ENCODE measurements around the gene ALKBH5.

Gene ALKBH5

DNA sequence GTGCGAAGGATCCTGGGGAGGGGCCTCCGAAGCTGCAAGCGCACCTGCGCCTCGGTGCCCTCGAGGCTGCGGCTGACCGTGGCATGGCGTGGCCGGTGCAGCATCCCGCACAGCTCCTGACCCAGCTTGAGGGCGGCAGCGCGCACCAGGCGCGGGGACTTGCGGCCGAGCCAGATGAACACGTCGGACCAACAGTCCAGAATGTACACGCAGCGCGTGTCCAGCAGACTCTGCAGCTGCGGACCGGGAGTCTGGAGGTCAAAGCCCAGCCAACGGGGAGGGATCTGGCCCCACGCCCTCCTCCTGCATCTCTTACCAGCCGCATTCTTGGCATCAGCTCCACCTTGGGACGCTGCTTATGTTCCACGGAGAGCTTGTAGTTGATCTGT lies 64.0 kb downstream of the ALKBH5 start:
- DNase-seq, result no peak

DNA sequence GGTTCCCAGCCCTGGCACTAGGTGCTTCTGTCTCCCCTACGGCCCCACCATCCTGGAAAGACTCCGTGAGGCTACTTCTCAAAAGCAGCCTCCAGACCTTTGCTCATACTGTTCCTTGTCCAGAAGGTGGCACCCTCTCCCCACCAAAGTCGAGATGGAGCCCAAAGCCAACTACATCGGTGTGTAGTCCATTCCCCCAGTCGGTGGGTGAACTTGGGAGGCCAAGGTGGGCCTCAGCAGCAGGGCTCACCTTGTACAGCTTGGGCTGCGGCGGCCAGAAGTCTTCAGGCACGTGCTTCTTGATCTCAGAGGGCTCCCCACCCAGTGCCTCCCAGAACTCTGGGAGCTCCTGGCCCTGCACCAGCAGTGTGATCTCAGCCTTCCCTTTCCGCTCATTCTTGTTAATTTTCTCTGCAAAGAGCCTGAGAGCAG lies 64.7 kb downstream of the ALKBH5 start:
- DNase-seq, result peak; percentile 63 to 71

DNA sequence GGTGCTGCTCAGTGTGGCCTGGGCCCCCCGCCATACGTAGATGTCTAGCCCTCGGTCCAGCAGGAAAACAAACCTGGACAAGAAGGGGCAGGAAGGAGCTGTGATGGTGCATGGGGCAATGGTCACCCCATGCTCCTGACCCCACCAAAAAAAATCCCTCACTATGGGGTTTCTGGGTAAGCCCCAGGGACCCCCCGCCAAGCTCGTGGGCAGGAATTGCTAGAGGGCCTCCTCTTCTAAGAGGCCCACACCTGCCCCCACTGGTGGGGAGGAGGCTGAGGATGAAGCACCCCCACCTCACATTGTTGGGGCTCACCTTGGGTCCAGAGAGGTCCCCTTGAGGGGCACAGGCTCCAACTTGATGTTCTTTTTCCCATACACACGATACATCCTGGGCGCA lies 65.2 kb downstream of the ALKBH5 start:
- no peak for DNase-seq

DNA sequence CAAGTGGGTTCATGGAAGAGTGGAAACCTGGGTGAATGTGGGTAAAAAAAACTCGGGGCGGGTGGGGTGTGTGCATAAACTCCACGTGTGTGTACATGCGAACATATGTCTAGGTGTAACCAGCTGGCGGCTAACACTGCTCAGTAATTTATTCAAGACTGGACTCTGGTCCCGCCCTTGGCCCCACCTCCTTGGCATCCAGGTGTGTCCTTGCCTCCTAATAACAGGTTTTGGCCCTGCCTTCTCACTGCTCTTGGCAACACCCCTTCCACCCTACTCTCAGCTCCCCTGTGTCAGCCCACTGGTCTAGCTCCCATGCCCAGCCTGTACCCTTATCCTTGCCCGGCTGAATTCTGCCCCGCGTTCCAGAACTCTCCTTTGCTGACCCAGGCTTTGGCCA lies 66.6 kb downstream of the ALKBH5 start:
- DNase-seq, result no peak

DNA sequence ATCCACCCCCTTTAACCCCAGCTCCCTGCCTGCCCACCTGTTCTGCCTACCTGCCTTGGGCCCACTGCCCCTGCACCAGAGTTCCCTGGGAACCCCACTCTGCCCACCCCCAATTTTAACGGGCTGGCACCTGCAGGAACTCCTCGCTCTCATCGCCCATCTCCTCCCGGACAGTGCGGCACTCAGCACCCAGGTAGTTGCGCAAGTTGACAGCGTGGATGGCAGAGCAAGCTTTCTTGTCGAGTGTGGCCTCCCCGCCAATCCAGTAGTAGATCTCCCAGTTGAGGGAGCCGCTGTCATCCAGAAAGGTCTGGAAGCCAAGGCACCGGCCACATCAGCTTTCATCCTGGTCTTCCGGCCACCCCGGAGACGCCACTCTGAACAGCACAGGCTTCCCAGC lies 67.1 kb downstream of the ALKBH5 start:
- DNase-seq, result no peak

DNA sequence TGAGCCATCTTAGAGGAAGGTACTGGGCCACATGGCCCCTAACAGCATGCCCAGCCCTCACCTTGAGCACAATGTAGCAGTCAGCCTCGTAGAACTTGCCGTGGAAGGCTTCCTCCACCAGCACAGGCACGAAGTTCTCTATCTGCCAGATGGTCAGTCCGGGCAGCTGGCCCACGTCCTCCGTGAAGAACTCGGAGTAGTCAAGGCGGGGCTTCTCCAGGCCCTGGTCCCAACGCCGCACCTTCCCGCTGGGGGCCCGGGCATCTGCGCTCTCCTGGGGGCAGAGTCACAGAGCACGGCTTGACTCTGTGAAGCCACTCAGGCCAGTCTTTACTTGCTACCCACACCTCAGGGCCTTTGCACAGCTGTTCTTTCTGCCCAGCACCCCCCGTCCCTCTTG lies 67.6 kb downstream of the ALKBH5 start:
- no peak for DNase-seq

DNA sequence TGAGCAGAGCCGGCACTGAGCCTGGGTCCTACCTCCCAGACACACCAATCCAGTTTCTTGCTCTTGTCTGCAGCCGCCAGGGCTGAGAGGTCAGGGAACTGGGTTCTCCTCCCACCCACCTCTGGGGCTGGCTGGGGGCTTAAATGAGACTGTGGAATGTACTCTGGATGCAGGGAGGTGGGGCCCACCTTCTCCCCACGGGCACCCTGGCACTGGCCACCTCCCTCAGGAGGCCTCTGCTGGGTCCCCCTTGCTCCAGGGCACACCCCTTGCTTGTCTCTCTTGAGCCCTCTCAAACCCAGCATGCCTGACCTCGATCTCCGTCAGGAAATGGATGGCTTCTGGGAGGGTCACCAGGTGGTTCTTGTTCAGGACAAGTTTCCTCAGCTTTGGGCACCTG lies 68.5 kb downstream of the ALKBH5 start:
- DNase-seq, result no peak

DNA sequence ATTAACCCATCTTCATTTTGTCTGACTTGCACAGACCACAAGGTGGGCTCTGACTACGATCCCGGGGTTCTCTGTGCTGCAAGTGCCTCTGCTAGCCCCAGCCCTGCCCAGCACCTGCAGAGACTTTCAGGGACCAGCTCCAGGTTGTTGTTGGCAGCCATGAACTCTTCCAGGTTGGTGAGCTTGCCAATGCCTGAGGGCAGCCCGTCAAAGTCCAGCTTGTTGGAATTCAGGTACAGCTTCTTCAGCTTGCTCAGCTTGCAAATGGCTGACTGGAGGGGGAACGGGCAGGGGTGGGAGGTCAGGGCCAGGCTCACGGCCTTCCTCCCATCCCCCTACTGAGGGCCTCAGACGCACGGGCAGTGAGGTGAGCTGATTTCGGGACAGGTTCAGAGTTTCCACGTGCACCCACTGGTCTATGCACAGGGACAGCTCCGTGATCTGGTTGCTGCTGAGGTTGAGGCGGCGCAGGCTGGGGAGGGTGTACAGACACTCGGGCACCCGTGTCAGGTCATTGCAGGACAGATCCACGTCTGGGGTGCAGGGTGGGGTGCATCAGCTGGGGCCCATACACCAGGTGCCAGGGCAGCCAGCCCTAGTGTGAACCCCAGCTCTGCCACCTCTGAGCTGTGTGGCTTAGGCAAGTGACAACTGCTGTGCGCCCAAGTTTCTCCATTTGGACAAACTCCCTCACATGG lies 69.7 kb downstream of the ALKBH5 start:
- DNase-seq, result no peak

DNA sequence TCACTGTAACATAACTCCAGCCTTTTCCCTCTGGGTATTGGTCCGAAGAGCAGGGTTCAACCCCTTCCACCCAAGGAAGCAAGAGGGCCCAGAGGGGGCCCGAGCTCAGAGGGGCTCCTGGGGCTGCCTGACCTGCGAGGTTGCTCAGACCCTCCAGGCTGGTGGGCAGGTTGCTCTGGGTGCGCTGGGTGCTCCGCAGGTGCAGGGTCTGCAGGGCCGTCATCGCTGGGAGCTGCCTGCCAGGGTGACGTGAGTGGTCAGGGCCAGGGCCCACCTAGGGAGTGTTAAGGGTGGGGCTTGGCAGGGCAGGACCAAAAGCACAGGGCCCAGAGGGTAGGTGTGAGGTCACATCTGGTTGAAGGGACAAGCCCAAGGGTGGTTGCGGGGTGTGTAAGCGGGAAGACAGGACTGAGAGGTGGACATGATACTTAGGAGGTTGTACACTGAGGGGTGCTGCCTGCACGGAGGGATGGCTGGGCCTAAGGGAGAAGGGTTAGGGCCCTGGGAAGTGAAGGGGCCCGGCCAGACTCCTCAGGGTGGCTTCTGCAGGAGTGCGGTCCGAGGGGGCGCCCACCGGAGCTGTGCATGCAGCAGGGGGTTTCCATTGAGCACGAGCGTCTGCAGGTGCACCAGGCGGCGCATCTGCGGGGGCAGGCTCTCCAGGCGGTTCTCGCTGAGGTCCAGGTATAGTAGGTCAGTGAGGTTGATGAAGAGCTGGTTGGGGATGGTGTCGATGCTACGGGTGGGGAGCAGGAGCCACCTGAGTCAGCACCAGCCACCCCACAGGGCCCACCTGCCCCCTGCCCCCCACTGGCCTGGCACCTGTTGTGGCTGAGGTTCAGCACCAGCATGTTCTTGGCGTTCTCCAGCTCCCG lies 70.6 kb downstream of the ALKBH5 start:
- no peak for DNase-seq

DNA sequence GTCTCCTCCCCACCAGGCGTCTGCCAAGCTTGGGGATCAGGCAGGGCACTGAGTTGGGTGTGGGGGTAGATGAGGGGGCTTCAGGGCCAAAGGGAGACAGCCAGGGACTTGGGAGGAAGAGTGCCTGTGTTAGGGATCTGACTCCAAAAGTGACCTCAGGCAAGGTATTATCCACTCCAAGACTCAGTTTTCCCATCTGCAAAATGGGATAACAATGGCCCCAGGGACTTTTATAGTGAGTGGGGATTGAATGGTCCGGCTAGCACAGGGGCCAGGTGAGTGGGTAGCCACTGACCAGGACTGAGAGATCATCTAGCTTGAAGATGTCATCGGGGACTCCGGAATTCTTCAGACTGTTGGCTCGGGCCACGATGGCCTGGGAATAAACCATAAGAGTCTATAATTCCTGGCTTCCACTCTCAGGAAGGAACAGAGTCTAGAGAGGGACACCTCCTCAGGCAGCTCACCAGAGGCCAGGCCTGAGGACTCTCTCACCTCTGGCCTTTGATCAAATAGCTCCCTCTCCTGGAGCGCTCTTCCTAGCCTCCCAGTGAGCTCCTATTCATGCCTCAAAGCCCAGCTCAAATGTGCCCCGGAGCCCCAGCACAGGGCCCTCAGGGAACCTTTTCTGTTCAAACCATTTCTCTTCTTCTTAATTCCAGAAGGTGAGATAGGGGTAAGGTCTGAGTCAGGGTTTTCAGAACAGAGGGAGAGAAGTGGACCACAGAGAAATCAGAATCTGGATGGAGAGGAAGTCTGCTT lies 71.4 kb downstream of the ALKBH5 start:
- no peak for DNase-seq

DNA sequence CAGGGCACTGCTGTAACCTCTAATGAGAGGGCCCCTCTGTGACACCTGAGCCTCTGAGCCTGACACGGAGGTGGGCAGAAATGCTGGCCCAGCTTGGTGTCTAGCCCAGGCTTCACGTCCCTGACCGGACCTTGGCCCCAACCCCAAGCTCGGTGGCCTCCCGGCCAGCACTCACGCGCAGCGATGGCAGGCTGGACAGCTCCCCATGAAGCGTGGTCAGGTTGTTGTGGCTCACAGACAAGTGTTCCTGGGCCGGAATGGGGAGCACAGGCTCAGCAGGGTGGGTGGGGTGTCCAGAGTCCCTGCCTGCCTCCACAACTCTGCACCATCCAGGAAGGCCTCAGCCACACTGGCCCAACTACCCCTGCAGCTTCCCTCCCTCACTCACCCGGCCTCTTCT lies 72.7 kb downstream of the ALKBH5 start:
- no peak for DNase-seq

DNA sequence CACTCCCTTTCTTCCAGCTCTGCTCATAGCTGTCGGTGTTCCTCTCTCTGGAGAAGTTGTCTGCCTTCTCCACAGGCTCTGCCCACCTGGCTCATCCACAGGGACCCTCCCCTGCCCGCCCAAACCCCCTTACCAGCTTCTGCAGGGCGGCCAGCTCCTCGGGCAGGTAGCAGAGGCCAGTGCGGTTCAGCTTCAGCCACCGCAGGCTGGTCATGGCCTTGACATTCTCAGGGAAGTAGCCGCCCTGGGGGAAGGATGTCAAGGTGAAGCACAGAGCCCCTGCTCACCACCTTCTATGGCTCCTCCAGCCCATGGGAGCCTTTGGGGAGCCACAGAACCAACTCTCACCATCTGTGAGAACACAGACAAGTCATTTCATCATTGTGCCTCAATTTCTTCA lies 73.1 kb downstream of the ALKBH5 start:
- no peak for DNase-seq

DNA sequence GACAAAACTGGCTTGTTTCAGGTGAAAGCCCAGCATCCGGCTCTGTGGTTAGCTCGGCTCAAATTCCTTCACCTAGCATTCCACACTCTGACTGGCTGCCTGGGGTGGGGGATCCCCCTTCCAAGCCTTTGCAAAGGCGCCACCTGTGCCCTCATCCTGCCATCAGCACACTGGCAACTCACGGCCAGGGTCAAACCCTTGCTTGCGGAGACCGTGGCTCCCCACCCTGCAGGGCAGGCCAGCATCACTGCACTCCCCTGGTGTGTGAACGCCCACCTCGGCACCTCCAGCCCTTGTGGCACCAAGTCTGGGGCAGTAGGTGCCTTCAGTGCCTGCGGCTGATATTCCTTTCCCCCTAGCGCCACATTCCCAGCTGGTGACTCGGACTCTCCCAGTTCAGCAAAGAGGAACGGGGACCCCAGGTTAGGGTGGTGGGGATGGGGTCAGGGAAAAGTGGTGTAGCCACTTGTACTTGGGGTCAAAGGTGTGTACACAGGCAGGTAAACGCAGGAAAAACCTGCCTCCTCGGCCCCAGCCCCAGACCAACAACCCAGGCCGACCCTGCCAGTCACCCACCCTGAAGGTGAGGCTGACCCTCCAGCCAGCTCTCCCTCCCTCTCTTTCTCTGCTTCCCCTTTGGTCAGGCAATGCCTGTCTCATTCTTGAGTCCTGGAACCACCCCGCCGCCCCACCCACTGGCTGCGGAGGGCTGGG lies 73.8 kb downstream of the ALKBH5 start:
- peak; percentile 47 to 58 for DNase-seq

DNA sequence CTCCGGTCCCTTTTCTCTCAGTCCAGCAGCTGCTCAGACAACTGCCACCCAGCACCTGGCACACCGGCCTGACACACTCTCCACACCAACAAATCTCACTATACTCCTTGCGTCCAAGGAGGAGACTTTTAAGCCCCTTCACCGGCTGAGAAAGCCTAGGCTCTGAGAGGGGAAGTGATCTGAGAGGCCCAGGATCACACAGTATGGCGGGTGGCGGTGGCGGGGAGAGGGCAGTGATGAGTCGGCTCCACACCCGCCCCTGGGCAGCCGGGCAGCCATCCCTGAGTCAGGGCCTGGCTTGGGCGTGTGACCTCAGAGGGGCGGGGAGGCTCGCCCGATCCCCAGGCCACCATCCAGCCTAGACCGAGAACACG lies 74.3 kb downstream of the ALKBH5 start:
- peak; percentile 64 to 68 for DNase-seq

DNA sequence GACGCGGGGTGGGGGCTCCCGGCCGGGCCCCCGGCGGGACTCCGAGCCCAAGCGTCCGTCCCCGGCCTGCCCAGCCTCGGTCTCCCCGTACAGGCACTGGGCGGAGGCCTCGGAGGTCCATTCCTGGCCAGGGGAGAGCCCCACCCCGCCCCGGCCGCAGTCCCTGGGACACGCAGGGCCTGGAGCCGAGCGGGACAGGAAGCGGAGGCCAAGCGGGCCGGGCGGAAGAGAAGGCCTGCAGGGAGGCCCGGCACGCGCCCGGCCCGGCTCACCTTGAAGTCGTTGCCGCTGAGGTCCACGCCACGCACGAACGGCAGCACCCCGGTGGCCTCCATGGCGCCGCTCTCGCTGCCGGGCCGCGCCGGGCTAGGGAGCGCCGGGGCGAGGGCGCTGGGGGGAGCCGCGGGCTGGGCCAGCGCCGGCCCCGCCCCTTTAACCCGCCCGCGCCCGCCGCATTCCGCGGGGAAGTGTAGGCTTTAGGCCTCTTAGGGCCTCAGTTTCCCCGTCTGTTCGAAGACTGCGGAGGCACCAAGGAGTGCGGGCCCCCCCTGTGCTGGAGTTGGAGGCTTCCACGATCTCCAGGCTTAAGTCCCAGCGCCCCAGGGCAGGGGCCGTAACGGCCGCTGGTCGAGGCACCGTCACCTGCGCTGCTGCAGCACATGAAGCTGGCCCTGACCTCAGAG lies 74.9 kb downstream of the ALKBH5 start, which contains the start of gene FLII:
Gene FLII (minus strand): TSS at position 383 of the 683 bp plus-strand sequence. CDS start 48 bp downstream, at position 335.
- peak; percentile 57 to 60 for DNase-seq

All from activated CD4-positive, alpha-beta T cell treated with anti-CD3 and anti-CD28 coated beads, Interleukin-2, amount 50 U/mL, for 48 hours (primary cell).